ENCODE data around the gene RPA1. TPM values are rescaled to one million over a fixed set of nuclear protein-coding genes. Genes with fewer than 3 reads are reported as not detected.

Gene RPA1
- total RNA-seq, 2 donors from 2014 or later, result 15.4 to 40.0 TPM

- Histone ChIP-seq H3K4me1 (ENCODE audit: control insufficient read depth in 1 of 2, low read depth in 2 of 2) (no peaks in the 10 kb centered on the region), H3K27me3 (replicated peaks; ENCODE audit: insufficient read depth) (no peaks in the 10 kb centered on the region)
- ATAC-seq (ENCODE audit: insufficient number of reproducible peaks, low FRiP score, low read depth), result no peak
These were observed 87.3 kb downstream of the RPA1 start for GRCh38 chr17:1916963-1917715.

GRCh38 chr17:1918346-1919162, 88.7 kb downstream of the RPA1 start:
- TF ChIP-seq, protein P1, sequence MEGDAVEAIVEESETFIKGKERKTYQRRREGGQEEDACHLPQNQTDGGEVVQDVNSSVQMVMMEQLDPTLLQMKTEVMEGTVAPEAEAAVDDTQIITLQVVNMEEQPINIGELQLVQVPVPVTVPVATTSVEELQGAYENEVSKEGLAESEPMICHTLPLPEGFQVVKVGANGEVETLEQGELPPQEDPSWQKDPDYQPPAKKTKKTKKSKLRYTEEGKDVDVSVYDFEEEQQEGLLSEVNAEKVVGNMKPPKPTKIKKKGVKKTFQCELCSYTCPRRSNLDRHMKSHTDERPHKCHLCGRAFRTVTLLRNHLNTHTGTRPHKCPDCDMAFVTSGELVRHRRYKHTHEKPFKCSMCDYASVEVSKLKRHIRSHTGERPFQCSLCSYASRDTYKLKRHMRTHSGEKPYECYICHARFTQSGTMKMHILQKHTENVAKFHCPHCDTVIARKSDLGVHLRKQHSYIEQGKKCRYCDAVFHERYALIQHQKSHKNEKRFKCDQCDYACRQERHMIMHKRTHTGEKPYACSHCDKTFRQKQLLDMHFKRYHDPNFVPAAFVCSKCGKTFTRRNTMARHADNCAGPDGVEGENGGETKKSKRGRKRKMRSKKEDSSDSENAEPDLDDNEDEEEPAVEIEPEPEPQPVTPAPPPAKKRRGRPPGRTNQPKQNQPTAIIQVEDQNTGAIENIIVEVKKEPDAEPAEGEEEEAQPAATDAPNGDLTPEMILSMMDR (IDR thresholded peaks at IDR 0.05), result no peak
- Histone ChIP-seq H3K4me3 (no peak overlapping the region), H3K4me1 (ENCODE audit: control insufficient read depth in 1 of 2, low read depth in 2 of 2) (no peaks in the 10 kb centered on the region), H3K27me3 (replicated peaks; ENCODE audit: insufficient read depth) (no peaks in the 10 kb centered on the region), H3K9me3 (no peaks in the 10 kb centered on the region), H3K36me3 (no peaks in the 10 kb centered on the region), H3K27ac (no peak overlapping the region)
- no peak for DNase-seq (ENCODE audit: low spot score)
- ATAC-seq (ENCODE audit: insufficient number of reproducible peaks, low FRiP score, low read depth), result no peak

More at GRCh38 chr17:1916963-1917715, 87.3 kb downstream of the RPA1 start:
- no peaks in the 10 kb centered on the region for H3K9me3 ChIP-seq
- H3K4me3 ChIP-seq, result no peak overlapping the region
- H3K36me3 ChIP-seq, result no peaks in the 10 kb centered on the region
- no peak for DNase-seq (ENCODE audit: low spot score)
- no peak overlapping the region for H3K27ac ChIP-seq
- TF ChIP-seq, protein P1 (IDR thresholded peaks at IDR 0.05), result no peak

DNA sequence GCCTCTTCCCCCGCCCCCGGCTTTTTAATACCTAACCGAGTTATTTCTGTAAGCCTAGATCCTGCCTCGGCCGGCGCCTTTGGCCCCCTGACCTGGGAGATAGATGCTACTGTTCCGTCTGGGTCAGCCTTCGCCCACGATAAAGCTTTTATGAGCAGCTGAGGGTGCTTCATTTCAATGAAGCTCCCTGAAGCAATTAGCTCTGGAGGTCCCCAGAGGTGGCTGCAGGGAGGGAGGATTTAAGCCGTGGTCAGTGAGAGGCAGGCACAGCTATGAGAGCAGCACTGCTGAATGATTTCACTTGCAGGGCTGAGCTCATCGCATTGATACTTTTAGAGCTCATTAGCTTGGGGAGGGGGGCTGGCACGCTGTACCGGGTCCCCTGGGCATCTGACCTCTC, 89.4 kb downstream of the RPA1 start:
- TF ChIP-seq, protein P1 (IDR thresholded peaks at IDR 0.05), result no peak
- no peak for ATAC-seq (ENCODE audit: insufficient number of reproducible peaks, low FRiP score, low read depth)

GRCh38 chr17:1920948-1921351, 91.1 kb downstream of the RPA1 start:
- ATAC-seq (ENCODE audit: insufficient number of reproducible peaks, low FRiP score, low read depth) (no peak), DNase-seq (ENCODE audit: low spot score) (no peak)
- no peaks in the 10 kb centered on the region for H3K9me3 ChIP-seq
- H3K4me3 ChIP-seq, result no peak overlapping the region
- no peaks in the 10 kb centered on the region for H3K36me3 ChIP-seq
- H3K27ac ChIP-seq, result no peak overlapping the region
- H3K4me1 ChIP-seq (ENCODE audit: control insufficient read depth in 1 of 2, low read depth in 2 of 2), result no peaks in the 10 kb centered on the region
- no peaks in the 10 kb centered on the region for H3K27me3 ChIP-seq (replicated peaks; ENCODE audit: insufficient read depth)
- TF ChIP-seq, protein P1 (IDR thresholded peaks at IDR 0.05), result no peak

More for the DNA sequence above, 89.4 kb downstream of the RPA1 start:
- no peaks in the 10 kb centered on the region for H3K9me3 ChIP-seq
- H3K36me3 ChIP-seq, result no peaks in the 10 kb centered on the region
- no peaks in the 10 kb centered on the region for H3K27me3 ChIP-seq (replicated peaks; ENCODE audit: insufficient read depth)
- no peak overlapping the region for H3K27ac ChIP-seq
- no peak overlapping the region for H3K4me3 ChIP-seq
- DNase-seq (ENCODE audit: low spot score), result no peak
- no peaks in the 10 kb centered on the region for H3K4me1 ChIP-seq (ENCODE audit: control insufficient read depth in 1 of 2, low read depth in 2 of 2)

- no peaks in the 10 kb centered on the region for H3K36me3 ChIP-seq
- no peak overlapping the region for H3K4me3 ChIP-seq
- DNase-seq (ENCODE audit: low spot score) (no peak), ATAC-seq (ENCODE audit: insufficient number of reproducible peaks, low FRiP score, low read depth) (no peak)
- no peaks in the 10 kb centered on the region for H3K9me3 ChIP-seq
- TF ChIP-seq, protein P1 (IDR thresholded peaks at IDR 0.05), result no peak
- H3K27me3 ChIP-seq (replicated peaks; ENCODE audit: insufficient read depth), result no peaks in the 10 kb centered on the region
- H3K4me1 ChIP-seq (ENCODE audit: control insufficient read depth in 1 of 2, low read depth in 2 of 2), result peaks cover 0 to 7% of the 10 kb centered on the region in 2 donors
- H3K27ac ChIP-seq, result no peak overlapping the region
These were observed 99.2 kb downstream of the RPA1 start for GRCh38 chr17:1928976-1929375.
